GM12878 (cell line): ENCODE results near the gene FAM53B. TPM values are rescaled to one million over a fixed set of nuclear protein-coding genes. Genes with fewer than 3 reads are reported as not detected.

Experiments used
- ASH2L ChIP-seq: fragments of 300-600, 200-600 bp; sonication (generic); IDR thresholded peaks from 2 replicates; pipeline ENCODE4 v1.6.1; 2017; ENCODE audit warnings: low read depth, mild to moderate bottlenecking, borderline replicate concordance
- BRCA1 ChIP-seq: IDR thresholded peaks from 2 replicates; pipeline ENCODE4 v1.6.1; 2011; ENCODE audit warnings: low read depth, low read length, improper control_type of control experiment
- CHD2 ChIP-seq: IDR thresholded peaks from 2 replicates; pipeline ENCODE4 v1.6.1; 2011; ENCODE audit warnings: low read depth, low read length, improper control_type of control experiment, borderline replicate concordance
- CHD4 ChIP-seq: fragments of 200-600 bp; sonication (generic); IDR thresholded peaks from 2 replicates; pipeline ENCODE4 v1.6.1; 2016; ENCODE audit warnings: mild to moderate bottlenecking
- ETV6 ChIP-seq, 2 experiments: fragments of 450-650 bp in 1 of 2; IDR thresholded peaks in 1 of 2; conservative IDR thresholded peaks in 1 of 2; 2 replicates each; pipeline ENCODE4 v1.6.1; 2014; ENCODE audit warnings: antibody characterized with exemption in 1 of 2, borderline replicate concordance in 1 of 2, low read depth in 1 of 2, mild to moderate bottlenecking in 1 of 2, moderate library complexity in 1 of 2
- FOXK2 ChIP-seq: fragments of 450-650 bp; IDR thresholded peaks from 2 replicates; pipeline ENCODE4 v1.6.1; 2017; ENCODE audit warnings: mild to moderate bottlenecking, moderate library complexity
- GATAD2B ChIP-seq: fragments of 450-650 bp; conservative IDR thresholded peaks from 2 replicates; pipeline ENCODE4 v1.6.1; 2017; ENCODE audit warnings: low read depth, mild to moderate bottlenecking, moderate library complexity
- HDAC6 ChIP-seq: fragments of 200-600 bp; sonication (generic); IDR thresholded peaks from one replicate; pipeline ENCODE4 v1.8.0; 2017; ENCODE audit warnings: antibody characterized with exemption; ENCODE audit not compliant: unreplicated experiment
- JUNB ChIP-seq: IDR thresholded peaks from 2 replicates; pipeline ENCODE4 v1.6.1; 2016; ENCODE audit warnings: antibody characterized with exemption, mild to moderate bottlenecking
- LARP7 ChIP-seq: fragments of 450-650 bp; IDR thresholded peaks from 2 replicates; pipeline ENCODE4 v1.6.1; 2017; ENCODE audit warnings: mild to moderate bottlenecking
- POU2F2 ChIP-seq: IDR thresholded peaks from 3 replicates; pipeline ENCODE4 v1.6.1; 2011; ENCODE audit warnings: low read depth, mild to moderate bottlenecking, low read length, borderline replicate concordance
- SIX5 ChIP-seq: IDR thresholded peaks from 2 replicates; pipeline ENCODE4 v1.6.1; 2011; ENCODE audit warnings: mild to moderate bottlenecking, low read depth, low read length, moderate library complexity; ENCODE audit not compliant: severe bottlenecking
- SMC3 ChIP-seq: IDR thresholded peaks from 2 replicates; pipeline ENCODE4 v1.6.1; 2011; ENCODE audit warnings: low read length, improper control_type of control experiment, borderline replicate concordance
- SP1 ChIP-seq: IDR thresholded peaks from one replicate; pipeline ENCODE4 v1.6.1; 2011; ENCODE audit warnings: low read depth, low read length
- STAT1 ChIP-seq: fragments of 450-650 bp; conservative IDR thresholded peaks from 2 replicates; pipeline ENCODE4 v1.6.1; 2014; ENCODE audit warnings: antibody characterized with exemption, mild to moderate bottlenecking
- YY1 ChIP-seq: IDR thresholded peaks from 2 replicates; pipeline ENCODE4 v1.6.1; 2011; ENCODE audit warnings: low read depth, mild to moderate bottlenecking, low read length
- ZNF24 ChIP-seq: fragments of 450-650 bp; IDR thresholded peaks from 2 replicates; pipeline ENCODE4 v1.6.1; 2017; ENCODE audit warnings: antibody characterized with exemption, mild to moderate bottlenecking
- polyA plus RNA-seq, 11 experiments: library from polyadenylated mRNA; depleted of rRNA in 4 of 11; unstranded in 6 of 11; stranded (reverse) in 5 of 11; fragments of >200 nt; fragmentation: Nextera tagmentation in 4 of 11; fragmentation: Illumina TruSeq in 1 of 11; extraction: Ambion mirVana in 4 of 11; extraction: Trizol in 1 of 11; gene quantifications; 1 replicate in 1 of 11; 2 replicates in 10 of 11; pipeline versions ENCODE4 v1.2.1 to v1.2.3, GENCODE V29; 2011 to 2016; ENCODE audit warnings: inconsistent platforms in 2 of 11, missing spikeins in 2 of 11, low read depth in 1 of 11
- total RNA-seq, 4 experiments: library from RNA; depleted of rRNA in 3 of 4; stranded (reverse); fragments of >200 nt in 3 of 4; fragmentation: Illumina TruSeq in 1 of 4; extraction: Trizol in 1 of 4; gene quantifications; 2 replicates each; pipeline versions ENCODE4 v1.2.1 to v1.2.3, GENCODE V29; 2013 to 2021
- TF ChIP-seq, protein P1 (sequence below): fragments of 450-650 bp; IDR thresholded peaks from 2 replicates; pipeline ENCODE4 v1.6.1; 2016; ENCODE audit warnings: mild to moderate bottlenecking
- TF ChIP-seq, protein P2 (sequence below): fragments of 150-350 bp; IDR thresholded peaks from 2 replicates; pipeline ENCODE4 v1.6.1; 2016; ENCODE audit warnings: low read depth, low read length
- TF ChIP-seq, protein P3 (sequence below): fragments of 450-650 bp; formaldehyde crosslinking; IDR thresholded peaks from 2 replicates; pipeline ENCODE4 v1.4.0; 2022; ENCODE audit warnings: mild to moderate bottlenecking, moderate library complexity
- TF ChIP-seq, protein P4 (sequence below): IDR thresholded peaks from 2 replicates; pipeline ENCODE4 v1.6.1; 2012; ENCODE audit warnings: low read depth, low read length, improper control_type of control experiment

FAM53B gene
- total and polyA plus RNA-seq, 10 of the 15 experiments (the other 5 are each of a cell fraction or from before 2014, with no cell fraction given), result 0.05 to 26.3 (median 8.1) TPM

DNA sequence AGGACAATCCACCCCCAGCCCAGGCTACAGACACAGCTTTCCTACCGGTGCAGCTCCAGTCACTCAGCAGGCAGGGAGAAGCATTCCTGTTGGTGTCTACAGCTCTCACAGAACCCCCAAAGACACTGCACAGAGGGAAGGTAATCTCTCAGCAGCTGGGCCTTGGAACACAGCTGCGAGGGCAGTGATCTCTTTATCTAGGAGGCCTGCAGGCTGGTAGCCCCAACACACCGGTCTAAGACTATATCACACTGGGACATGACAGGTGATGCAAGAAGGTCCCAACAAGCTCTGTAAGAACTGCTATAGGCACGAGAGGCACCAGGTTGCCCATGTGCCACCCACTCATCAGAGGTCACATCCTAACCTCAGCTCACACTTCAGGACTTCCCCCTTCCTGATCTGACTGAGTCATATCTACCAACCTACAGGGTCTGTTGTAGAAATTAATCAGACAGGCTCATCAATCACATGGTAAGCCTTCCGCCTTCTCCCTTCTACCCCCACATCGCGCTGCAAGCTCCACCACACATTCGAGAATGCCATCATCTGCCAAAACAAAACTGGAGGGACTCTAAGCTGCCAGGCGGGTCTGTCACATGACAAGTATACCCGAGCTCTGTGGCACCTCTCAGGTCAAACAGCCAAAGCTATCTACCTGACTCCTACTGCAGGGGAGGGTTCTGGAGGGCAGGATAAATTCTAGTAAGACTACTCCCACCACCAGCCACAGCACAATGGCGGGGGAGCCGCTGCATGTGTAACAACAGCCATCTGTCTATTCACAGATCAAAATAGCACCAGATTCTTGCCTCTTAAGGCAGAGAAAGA lies 26.1 kb downstream of the FAM53B start (continued):
- TF ChIP-seq, protein P1, sequence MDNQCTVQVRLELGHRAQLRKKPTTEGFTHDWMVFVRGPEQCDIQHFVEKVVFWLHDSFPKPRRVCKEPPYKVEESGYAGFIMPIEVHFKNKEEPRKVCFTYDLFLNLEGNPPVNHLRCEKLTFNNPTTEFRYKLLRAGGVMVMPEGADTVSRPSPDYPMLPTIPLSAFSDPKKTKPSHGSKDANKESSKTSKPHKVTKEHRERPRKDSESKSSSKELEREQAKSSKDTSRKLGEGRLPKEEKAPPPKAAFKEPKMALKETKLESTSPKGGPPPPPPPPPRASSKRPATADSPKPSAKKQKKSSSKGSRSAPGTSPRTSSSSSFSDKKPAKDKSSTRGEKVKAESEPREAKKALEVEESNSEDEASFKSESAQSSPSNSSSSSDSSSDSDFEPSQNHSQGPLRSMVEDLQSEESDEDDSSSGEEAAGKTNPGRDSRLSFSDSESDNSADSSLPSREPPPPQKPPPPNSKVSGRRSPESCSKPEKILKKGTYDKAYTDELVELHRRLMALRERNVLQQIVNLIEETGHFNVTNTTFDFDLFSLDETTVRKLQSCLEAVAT, result peak; percentile 72
- TF ChIP-seq ASH2L, result no peak
- TF ChIP-seq, protein P2, sequence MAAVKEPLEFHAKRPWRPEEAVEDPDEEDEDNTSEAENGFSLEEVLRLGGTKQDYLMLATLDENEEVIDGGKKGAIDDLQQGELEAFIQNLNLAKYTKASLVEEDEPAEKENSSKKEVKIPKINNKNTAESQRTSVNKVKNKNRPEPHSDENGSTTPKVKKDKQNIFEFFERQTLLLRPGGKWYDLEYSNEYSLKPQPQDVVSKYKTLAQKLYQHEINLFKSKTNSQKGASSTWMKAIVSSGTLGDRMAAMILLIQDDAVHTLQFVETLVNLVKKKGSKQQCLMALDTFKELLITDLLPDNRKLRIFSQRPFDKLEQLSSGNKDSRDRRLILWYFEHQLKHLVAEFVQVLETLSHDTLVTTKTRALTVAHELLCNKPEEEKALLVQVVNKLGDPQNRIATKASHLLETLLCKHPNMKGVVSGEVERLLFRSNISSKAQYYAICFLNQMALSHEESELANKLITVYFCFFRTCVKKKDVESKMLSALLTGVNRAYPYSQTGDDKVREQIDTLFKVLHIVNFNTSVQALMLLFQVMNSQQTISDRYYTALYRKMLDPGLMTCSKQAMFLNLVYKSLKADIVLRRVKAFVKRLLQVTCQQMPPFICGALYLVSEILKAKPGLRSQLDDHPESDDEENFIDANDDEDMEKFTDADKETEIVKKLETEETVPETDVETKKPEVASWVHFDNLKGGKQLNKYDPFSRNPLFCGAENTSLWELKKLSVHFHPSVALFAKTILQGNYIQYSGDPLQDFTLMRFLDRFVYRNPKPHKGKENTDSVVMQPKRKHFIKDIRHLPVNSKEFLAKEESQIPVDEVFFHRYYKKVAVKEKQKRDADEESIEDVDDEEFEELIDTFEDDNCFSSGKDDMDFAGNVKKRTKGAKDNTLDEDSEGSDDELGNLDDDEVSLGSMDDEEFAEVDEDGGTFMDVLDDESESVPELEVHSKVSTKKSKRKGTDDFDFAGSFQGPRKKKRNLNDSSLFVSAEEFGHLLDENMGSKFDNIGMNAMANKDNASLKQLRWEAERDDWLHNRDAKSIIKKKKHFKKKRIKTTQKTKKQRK, result no peak
- TF ChIP-seq CHD2, result peak; percentile 62; the same call in 1 of the 2 replicates
- TF ChIP-seq, protein P3, sequence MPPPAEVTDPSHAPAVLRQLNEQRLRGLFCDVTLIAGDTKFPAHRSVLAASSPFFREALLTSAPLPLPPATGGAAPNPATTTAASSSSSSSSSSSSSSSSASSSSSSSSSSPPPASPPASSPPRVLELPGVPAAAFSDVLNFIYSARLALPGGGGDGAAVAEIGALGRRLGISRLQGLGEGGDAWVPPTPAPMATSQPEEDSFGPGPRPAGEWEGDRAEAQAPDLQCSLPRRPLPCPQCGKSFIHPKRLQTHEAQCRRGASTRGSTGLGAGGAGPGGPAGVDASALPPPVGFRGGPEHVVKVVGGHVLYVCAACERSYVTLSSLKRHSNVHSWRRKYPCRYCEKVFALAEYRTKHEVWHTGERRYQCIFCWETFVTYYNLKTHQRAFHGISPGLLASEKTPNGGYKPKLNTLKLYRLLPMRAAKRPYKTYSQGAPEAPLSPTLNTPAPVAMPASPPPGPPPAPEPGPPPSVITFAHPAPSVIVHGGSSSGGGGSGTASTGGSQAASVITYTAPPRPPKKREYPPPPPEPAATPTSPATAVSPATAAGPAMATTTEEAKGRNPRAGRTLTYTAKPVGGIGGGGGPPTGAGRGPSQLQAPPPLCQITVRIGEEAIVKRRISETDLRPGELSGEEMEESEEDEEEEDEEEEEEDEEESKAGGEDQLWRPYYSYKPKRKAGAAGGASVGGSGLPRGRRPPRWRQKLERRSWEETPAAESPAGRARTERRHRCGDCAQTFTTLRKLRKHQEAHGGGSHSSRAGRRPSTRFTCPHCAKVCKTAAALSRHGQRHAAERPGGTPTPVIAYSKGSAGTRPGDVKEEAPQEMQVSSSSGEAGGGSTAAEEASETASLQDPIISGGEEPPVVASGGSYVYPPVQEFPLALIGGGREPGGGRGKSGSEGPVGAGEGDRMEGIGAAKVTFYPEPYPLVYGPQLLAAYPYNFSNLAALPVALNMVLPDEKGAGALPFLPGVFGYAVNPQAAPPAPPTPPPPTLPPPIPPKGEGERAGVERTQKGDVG, result no peak
- TF ChIP-seq, protein P4, sequence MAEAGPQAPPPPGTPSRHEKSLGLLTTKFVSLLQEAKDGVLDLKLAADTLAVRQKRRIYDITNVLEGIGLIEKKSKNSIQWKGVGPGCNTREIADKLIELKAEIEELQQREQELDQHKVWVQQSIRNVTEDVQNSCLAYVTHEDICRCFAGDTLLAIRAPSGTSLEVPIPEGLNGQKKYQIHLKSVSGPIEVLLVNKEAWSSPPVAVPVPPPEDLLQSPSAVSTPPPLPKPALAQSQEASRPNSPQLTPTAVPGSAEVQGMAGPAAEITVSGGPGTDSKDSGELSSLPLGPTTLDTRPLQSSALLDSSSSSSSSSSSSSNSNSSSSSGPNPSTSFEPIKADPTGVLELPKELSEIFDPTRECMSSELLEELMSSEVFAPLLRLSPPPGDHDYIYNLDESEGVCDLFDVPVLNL, result no peak
- 0 out of 2 replicates have a peak, but pooled peaks have one; percentile 21 for TF ChIP-seq ZNF24
- peak; percentile 94 for TF ChIP-seq GATAD2B
- no peak for TF ChIP-seq YY1
- no peak for TF ChIP-seq SIX5
- no peak for TF ChIP-seq CHD4
- TF ChIP-seq ETV6 (conservative IDR thresholded peaks at IDR 0.05 in 1 of 2, IDR thresholded peaks at IDR 0.05 in 1 of 2; ENCODE audit: borderline replicate concordance in 1 of 2, low read depth in 1 of 2), result peak in 1 of 2 experiments; percentile 93; a peak in 2 of 4 replicates
- TF ChIP-seq SMC3, result 0 out of 2 replicates have a peak, but pooled peaks have one; percentile 9
- TF ChIP-seq BRCA1, result no peak
- TF ChIP-seq STAT1, result no peak
- TF ChIP-seq HDAC6, result no peak
- peak; percentile 68; the same call in 1 of the 2 replicates for TF ChIP-seq LARP7
- peak; percentile 93 for TF ChIP-seq JUNB
- peak; percentile 74; the same call in 1 of the 3 replicates for TF ChIP-seq POU2F2
- TF ChIP-seq SP1, result no peak
- TF ChIP-seq FOXK2, result no peak
